HG03135 (cell line): ENCODE data around the gene GYS1.

Experiments used
- ATAC-seq: cut with Tn5 transposase; IDR thresholded peaks from one replicate; pipeline ENCODE4 v1.9.1; 2021; ENCODE audit warnings: mild to moderate bottlenecking, moderate library complexity; ENCODE audit not compliant: unreplicated experiment

The GYS1 gene

DNA sequence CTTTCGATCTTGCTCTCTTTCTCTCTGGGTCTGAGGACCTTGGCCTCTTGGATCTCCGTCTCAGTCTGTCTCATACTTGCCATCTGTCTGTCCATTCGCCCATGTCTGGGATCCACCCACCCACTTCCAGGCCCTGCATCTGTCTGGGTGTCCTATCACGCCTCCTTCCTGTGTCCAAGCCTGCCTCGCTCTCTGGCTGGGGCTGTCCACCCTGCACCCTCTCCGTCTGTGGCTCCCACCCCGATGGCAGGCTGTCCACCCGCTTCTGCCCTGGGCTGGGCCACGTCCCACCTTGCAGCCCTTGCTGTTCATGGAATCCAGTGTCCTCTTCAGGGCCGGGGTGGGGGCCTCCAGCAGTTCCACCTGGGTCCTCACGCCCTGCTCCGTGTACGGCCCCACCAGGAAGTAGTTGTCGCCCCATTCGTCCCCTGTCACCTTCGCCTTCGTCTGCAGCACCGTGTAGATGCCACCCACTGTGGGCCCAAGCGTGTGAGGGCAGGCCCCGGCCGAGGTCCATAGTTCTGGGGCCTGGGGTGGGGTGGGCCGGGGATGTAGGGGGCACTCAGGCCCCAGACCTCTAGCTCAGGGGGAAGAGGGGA is 2.0 kb downstream of the GYS1 start:
- ATAC-seq = no peak

- ATAC-seq = no peak
Observed at GRCh38 chr19:48990400-48990799, 2.7 kb downstream of the GYS1 start.

DNA sequence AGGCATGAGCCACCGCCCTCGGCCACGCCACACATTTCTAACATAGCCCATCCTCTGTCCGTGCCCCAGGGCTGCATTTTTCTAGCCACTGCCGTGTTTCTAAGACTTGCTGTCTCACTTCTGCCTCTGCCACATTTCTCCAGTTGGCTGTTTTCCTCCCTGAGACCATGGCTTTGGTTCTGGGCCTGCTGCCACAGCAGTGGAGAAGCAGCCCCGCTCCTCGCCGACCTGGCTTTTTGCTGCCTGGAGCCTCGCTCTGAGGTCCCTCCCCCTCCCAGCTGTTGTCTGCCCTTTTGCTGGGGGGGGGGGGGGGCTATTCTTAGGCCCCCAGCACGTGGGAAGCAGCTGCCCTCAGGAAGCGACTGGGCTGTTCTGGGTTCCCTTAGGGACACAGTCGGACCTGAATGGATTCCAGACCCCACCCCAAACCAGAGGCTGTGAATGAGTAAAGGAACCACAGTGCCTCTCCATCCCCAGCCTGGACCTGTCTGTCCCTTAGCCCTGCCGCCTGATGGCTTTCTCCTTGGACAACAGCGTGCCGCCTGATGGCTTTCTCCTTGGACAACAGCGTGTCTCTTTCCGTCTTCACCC is 3.3 kb downstream of the GYS1 start:
- ATAC-seq = no peak

- no peak for ATAC-seq
Observed at GRCh38 chr19:48988860-48989259, 4.2 kb downstream of the GYS1 start.

DNA sequence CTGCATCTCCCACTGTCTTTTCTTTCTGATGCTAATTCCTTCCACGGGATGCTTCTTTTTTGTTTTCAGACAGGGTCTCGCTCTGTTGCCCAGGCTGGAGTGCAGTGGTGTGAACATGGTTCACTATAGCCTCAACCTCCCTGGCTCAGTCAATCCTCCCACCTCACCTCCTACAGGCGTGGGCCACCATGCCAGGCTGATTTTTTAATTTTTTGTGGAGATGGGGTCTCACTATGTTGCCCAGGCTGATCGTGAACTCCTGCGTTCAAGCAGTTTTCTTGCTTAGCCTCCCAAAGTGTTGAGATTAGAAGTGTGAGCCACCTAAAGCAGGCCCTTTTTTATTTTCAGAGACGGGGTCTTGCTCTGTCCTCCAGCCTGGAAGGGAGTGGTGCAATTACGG is 4.8 kb downstream of the GYS1 start:
- no peak for ATAC-seq

- no peak for ATAC-seq
Observed at GRCh38 chr19:48987323-48987722, 5.8 kb downstream of the GYS1 start.

DNA sequence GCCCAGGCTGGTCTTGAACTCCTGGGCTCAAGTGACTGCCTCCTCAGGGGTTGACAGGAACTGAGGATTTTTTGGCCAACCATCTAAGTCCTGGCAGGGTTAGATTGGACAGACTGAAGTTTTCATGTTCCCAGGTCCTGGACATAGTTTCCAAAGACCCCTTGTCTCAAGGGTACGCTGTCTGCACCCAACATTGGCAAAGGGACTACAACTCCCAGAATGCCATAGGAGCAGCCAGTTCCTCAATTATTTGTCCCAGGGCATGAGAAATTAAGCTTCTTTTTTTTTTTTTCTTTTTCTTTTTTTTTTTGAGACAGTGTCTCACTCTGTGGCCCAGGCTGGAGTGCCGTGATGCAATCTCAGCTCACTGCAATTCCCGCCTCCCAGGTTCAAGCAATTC is 6.9 kb downstream of the GYS1 start:
- ATAC-seq = no peak

DNA sequence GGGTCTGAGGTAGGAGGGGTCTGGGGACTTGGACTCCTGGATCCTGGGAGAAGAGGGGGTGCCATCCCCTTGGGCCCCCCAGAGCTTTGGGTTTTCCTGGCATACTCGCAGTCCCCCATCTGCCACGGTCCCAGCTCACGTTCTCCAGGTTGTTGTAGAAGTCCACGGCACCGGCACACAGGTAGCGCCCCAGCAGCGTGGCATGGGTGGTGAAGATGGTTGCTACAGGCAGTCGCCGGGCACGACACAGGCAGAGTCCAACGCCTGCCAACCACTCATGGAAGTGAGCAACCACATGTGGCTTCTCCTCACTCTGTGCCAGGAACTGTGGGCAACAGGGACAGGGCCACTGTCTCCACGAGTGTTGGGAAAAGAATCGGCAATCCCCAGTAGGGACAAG is 7.4 kb downstream of the GYS1 start:
- ATAC-seq = no peak

GRCh38 chr19:48982280-48982679 is 10.8 kb downstream of the GYS1 start:
- ATAC-seq = no peak

DNA sequence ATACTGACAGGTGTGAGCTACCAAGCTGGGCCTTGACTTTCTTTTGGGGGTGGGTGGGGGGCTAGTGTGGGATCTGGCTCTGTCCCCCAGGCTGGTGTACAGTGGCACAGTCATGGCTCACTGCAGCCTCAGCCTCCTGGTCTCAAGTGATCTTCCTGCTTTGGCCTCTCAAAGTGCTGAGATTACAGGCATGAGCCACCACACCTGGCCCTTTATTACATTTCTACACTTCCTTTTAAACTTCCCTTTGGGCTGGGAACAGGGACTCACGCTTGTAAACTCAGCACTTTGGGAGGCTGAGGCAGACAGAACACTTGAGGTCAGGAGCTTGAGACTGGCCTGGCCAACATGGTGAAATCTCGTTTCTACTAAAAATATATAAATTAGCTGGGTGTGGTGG is 16.0 kb downstream of the GYS1 start:
- ATAC-seq = no peak

DNA sequence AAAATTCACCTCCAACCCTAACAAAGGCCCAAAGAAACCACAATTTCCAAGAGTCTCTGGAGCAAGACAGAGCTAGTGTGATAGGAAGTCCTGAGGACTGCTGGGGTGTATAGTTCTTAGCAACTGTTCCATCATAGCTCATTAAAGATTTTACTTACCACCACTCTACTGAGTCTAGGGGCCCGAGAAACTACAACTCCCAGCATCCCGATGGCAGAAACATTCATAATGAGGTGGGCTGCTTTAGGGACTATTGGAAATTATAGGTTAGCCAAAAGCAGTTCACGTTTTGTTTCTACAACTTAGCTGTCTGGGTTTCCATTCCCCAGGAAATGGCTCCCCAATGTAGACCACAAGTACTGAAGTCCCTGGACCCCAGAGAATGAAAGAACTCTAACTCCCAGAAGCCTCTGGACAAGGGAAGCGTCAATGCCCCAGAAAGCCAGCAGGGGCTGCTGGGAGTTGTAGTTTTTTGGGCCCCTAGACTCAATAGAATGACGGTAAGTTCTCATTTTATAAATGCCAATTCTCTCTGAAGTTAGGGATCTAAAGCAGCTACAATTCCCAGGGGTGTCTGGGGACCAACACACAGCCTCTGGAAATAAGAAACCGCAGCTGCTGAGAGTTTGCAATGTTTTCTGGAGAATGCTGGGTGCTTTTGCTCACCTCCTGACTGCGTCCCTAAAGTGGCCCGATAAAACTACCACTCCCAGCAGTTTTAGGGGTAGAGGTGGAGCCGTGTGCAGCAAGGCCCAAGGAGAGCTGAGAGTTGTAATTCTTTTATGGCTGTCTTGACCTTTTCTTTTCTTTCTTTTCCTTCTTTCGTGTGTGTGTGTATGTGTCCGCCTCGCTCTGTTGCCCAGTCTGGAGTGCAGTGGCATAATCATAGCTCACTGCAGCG is 16.9 kb downstream of the GYS1 start:
- no peak for ATAC-seq

- ATAC-seq = no peak
Observed at GRCh38 chr19:48970923-48971395, 22.1 kb downstream of the GYS1 start.

GRCh38 chr19:48970139-48970766 is 22.9 kb downstream of the GYS1 start:
- ATAC-seq = no peak

DNA sequence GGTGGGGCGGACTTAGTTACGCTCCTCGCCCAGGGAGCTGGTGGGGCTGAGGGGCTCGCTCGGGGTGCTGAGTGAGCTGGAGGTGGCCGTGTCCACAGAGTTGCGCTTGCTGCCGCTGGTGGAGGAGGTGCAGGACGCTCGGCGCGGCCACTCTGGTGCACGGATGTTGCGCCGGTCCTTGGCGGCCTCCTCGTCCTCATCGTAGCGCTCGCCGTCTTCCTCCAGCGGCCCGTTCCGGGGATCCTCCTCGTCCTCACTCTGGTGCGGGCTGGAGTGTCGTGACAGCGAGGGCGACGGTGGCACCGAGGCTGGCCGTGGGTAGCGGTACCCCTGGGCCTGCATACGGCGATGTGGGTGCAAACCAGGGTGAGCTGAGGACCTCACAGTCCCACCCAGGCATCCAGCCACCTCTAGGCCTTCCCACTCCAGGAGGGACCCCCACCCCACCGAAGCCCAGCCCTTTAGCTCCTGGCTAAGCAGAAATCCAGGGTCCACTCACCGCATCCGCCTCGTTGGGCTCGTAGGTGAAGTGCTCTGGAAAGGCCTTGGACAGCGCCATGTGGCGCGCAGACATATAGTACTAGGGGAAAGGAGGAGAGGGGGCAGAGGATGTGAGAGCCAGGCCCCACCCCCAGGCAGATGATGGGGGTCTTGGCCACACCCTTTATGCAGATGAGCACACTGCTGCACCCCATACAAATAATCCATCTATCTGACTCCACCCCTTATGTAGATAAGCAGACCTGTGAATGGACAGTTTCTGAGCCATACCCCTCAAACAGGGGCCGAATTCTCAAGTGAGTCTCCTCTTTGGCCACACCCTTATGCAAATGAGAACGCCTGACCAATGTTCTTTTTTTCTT is 23.6 kb downstream of the GYS1 start:
- ATAC-seq = no peak

DNA sequence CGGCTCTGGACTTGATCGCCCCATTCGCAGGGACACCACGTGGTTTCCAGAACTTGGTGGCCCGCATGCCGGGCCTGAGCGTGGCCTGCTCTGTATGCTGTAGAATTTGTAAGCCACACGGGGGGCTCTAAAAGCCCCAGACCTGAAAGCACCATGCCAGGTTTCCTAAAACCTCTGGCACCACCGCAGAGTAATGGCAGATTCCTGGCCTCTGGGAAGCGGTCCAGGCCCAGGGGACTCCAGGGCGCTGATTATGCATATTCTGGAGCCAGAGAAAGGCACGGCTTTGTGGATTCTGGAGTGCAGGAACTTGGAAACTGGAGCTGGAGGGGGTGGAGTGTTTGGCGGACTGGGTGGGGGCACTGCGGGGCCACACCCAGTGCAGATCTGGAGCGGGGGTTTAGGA is 24.3 kb downstream of the GYS1 start:
- no peak for ATAC-seq

- ATAC-seq = no peak
Observed at GRCh38 chr19:48968179-48968661, 24.9 kb downstream of the GYS1 start.

GRCh38 chr19:48967346-48968178 is 25.5 kb downstream of the GYS1 start:
- no peak for ATAC-seq

DNA sequence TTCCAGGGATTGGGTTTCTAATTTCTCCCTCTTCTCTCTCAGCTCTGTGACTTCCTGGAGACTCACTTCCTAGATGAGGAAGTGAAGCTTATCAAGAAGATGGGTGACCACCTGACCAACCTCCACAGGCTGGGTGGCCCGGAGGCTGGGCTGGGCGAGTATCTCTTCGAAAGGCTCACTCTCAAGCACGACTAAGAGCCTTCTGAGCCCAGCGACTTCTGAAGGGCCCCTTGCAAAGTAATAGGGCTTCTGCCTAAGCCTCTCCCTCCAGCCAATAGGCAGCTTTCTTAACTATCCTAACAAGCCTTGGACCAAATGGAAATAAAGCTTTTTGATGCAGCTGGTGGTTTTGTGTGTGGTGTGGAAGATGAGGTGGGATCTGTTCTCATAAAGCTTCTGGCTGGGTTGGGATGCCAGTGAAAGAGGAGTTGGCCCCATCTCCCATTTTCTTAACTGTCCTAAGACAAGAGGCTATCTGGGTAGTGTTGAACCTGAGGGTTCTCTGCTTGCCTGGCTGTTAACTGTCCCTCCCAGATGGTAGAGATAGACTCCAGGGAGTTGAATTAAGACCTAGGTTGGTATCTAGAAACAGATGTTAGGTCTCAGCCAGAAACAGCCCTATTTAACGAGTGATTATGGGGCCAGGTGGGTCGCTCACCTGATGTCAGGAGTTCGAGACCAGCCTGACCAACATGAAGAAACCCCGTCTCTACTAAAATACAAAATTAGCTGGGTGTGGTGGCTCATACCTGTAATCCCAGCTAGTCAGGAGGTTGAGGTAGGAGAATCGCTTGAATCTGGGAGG is 26.4 kb downstream of the GYS1 start:
- no peak for ATAC-seq
